Keratinocyte (primary cell): ENCODE measurements around the gene GALP.

Experiments used
- EZH2 ChIP-seq: IDR thresholded peaks from one replicate; pipeline ENCODE4 v1.6.1; 2012; ENCODE audit warnings: inconsistent platforms, mild to moderate bottlenecking, low read length, moderate library complexity
- TF ChIP-seq, protein P1 (sequence below), 3 experiments: IDR thresholded peaks in 1 of 3; conservative IDR thresholded peaks in 1 of 3; optimal IDR thresholded peaks in 1 of 3; 2 replicates in 2 of 3; 3 replicates in 1 of 3; pipeline versions ENCODE3 to v1.5.1; 2011; ENCODE audit warnings: low read length in 3 of 3, mild to moderate bottlenecking in 3 of 3, moderate library complexity in 2 of 3, control low read depth in 1 of 3, inconsistent platforms in 1 of 3; ENCODE audit not compliant: insufficient read depth in 2 of 3; ENCODE audit errors: extremely low read depth in 1 of 3

DNA sequence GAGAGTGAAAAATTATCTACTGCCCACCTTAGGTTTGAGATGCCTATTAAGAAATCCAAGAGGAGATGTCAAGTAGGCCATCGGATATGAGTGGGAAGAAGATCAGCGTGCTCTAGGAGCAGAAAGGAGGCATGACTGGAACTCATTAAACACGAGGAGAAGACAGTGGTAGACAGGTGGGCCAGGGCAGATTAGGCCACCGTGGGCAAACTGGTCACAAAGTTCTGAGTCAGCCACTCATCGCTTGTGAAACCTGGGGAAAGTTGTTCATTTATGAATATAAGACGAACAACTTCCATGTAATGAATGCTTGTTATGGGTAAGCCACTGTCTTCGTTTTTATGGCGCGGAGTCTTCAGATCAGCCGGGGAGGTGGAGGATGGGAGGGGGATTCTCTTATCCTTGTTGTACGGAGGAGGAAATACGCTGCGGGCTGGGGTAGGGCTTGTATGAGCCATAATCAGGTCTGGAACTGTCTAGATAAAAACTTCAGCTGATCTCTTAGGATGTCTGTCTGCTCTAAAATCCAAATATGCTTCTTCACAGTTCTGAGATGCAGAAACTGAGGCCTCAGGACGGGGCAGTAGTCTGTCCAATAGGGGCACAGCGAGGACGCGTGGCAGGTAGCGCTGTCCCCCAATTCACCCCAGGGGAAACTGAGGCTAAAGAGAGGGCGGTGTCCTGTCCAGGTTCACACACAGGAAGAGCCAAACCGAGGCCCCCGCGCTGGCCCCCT is 35.8 kb upstream of the GALP start:
- TF ChIP-seq EZH2, result no peak
- TF ChIP-seq, protein P1, sequence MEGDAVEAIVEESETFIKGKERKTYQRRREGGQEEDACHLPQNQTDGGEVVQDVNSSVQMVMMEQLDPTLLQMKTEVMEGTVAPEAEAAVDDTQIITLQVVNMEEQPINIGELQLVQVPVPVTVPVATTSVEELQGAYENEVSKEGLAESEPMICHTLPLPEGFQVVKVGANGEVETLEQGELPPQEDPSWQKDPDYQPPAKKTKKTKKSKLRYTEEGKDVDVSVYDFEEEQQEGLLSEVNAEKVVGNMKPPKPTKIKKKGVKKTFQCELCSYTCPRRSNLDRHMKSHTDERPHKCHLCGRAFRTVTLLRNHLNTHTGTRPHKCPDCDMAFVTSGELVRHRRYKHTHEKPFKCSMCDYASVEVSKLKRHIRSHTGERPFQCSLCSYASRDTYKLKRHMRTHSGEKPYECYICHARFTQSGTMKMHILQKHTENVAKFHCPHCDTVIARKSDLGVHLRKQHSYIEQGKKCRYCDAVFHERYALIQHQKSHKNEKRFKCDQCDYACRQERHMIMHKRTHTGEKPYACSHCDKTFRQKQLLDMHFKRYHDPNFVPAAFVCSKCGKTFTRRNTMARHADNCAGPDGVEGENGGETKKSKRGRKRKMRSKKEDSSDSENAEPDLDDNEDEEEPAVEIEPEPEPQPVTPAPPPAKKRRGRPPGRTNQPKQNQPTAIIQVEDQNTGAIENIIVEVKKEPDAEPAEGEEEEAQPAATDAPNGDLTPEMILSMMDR (optimal IDR thresholded peaks at IDR 0.05 in 1 of 3, IDR thresholded peaks at IDR 0.05 in 1 of 3, conservative IDR thresholded peaks at IDR 0.05 in 1 of 3; ENCODE audit: extremely low read depth in 1 of 3, insufficient read depth in 2 of 3, low read length in 3 of 3), result no peak
